HEK293 (cell line): ENCODE measurements around the gene PHF12.

Experiments used
- BCL11A ChIP-seq: fragments of 450-650 bp; formaldehyde crosslinking; IDR thresholded peaks from 2 replicates; pipeline ENCODE4 v1.5.1; 2016; ENCODE audit warnings: low read depth, missing biosample characterization, missing genetic modification characterization
- HIC1 ChIP-seq: fragments of 450-650 bp; formaldehyde crosslinking; IDR thresholded peaks from 2 replicates; pipeline ENCODE4 v1.5.1; 2016; ENCODE audit warnings: missing biosample characterization, missing genetic modification characterization
- KLF1 ChIP-seq: fragments of 450-650 bp; formaldehyde crosslinking; IDR thresholded peaks from 2 replicates; pipeline ENCODE4 v1.5.1; 2016; ENCODE audit warnings: missing biosample characterization, missing genetic modification characterization
- KLF16 ChIP-seq: fragments of 450-650 bp; formaldehyde crosslinking; IDR thresholded peaks from 2 replicates; pipeline ENCODE4 v1.5.1; 2017; ENCODE audit warnings: missing biosample characterization, missing genetic modification characterization
- KLF7 ChIP-seq: fragments of 450-650 bp; formaldehyde crosslinking; IDR thresholded peaks from 2 replicates; pipeline ENCODE4 v1.5.1; 2016; ENCODE audit warnings: missing biosample characterization, missing genetic modification characterization, borderline replicate concordance
- PRDM1 ChIP-seq: fragments of 450-650 bp; formaldehyde crosslinking; IDR thresholded peaks from 2 replicates; pipeline ENCODE4; 2016; ENCODE audit warnings: missing biosample characterization, missing genetic modification characterization
- SCRT1 ChIP-seq: fragments of 450-650 bp; formaldehyde crosslinking; IDR thresholded peaks from 2 replicates; pipeline ENCODE4 v1.5.1; 2016; ENCODE audit warnings: missing biosample characterization, missing genetic modification characterization, borderline replicate concordance
- TRIM28 ChIP-seq: IDR thresholded peaks from 2 replicates; pipeline ENCODE4 v1.6.1; 2011; ENCODE audit warnings: low read length, control low read depth, borderline replicate concordance
- ZBTB21 ChIP-seq: fragments of 450-650 bp; formaldehyde crosslinking; IDR thresholded peaks from 2 replicates; pipeline ENCODE4 v1.5.1; 2017; ENCODE audit warnings: missing biosample characterization, missing genetic modification characterization
- ZBTB8A ChIP-seq: fragments of 450-650 bp; formaldehyde crosslinking; IDR thresholded peaks from 2 replicates; pipeline ENCODE4 v1.5.1; 2016; ENCODE audit warnings: missing biosample characterization, missing genetic modification characterization
- ZNF10 ChIP-seq: fragments of 450-650 bp; formaldehyde crosslinking; IDR thresholded peaks from 2 replicates; pipeline ENCODE4 v1.5.1; 2017; ENCODE audit warnings: missing biosample characterization, missing genetic modification characterization
- ZNF114 ChIP-seq: fragments of 450-650 bp; formaldehyde crosslinking; IDR thresholded peaks from 2 replicates; pipeline ENCODE4 v1.5.0; 2017; ENCODE audit warnings: missing biosample characterization, missing genetic modification characterization
- ZNF121 ChIP-seq: fragments of 450-650 bp; formaldehyde crosslinking; IDR thresholded peaks from 2 replicates; pipeline ENCODE4 v1.5.1; 2016; ENCODE audit warnings: missing biosample characterization, missing genetic modification characterization
- ZNF132 ChIP-seq: fragments of 450-650 bp; formaldehyde crosslinking; IDR thresholded peaks from 2 replicates; pipeline ENCODE4 v1.5.1; 2017; ENCODE audit warnings: missing biosample characterization, missing genetic modification characterization, borderline replicate concordance
- ZNF157 ChIP-seq: fragments of 450-650 bp; formaldehyde crosslinking; IDR thresholded peaks from 2 replicates; pipeline ENCODE4 v1.5.1; 2016; ENCODE audit warnings: missing biosample characterization, missing genetic modification characterization
- ZNF175 ChIP-seq: fragments of 450-650 bp; formaldehyde crosslinking; IDR thresholded peaks from 2 replicates; pipeline ENCODE4 v1.5.1; 2016; ENCODE audit warnings: missing biosample characterization, missing genetic modification characterization
- ZNF184 ChIP-seq: fragments of 450-650 bp; IDR thresholded peaks from 2 replicates; pipeline ENCODE4 v1.5.1; 2018; ENCODE audit warnings: missing biosample characterization, mild to moderate bottlenecking, missing genetic modification characterization
- ZNF223 ChIP-seq: fragments of 450-650 bp; formaldehyde crosslinking; IDR thresholded peaks from 2 replicates; pipeline ENCODE4 v1.5.1; 2016; ENCODE audit warnings: missing biosample characterization, missing genetic modification characterization
- ZNF280C ChIP-seq: fragments of 450-650 bp; formaldehyde crosslinking; IDR thresholded peaks from 2 replicates; pipeline ENCODE4 v1.5.1; 2016; ENCODE audit warnings: missing biosample characterization, missing genetic modification characterization
- ZNF37A ChIP-seq: fragments of 450-650 bp; IDR thresholded peaks from 2 replicates; pipeline ENCODE4 v1.5.1; 2018; ENCODE audit warnings: missing biosample characterization, missing genetic modification characterization
- ZNF473 ChIP-seq: fragments of 450-650 bp; formaldehyde crosslinking; IDR thresholded peaks from 2 replicates; pipeline ENCODE4 v1.5.1; 2017; ENCODE audit warnings: missing biosample characterization, missing genetic modification characterization
- ZNF488 ChIP-seq: fragments of 450-650 bp; formaldehyde crosslinking; IDR thresholded peaks from 2 replicates; pipeline ENCODE4 v1.5.1; 2016; ENCODE audit warnings: missing biosample characterization, missing genetic modification characterization
- ZNF513 ChIP-seq: fragments of 450-650 bp; IDR thresholded peaks from 2 replicates; pipeline ENCODE4 v1.5.1; 2018; ENCODE audit warnings: missing biosample characterization, missing genetic modification characterization
- ZNF530 ChIP-seq: fragments of 450-650 bp; formaldehyde crosslinking; IDR thresholded peaks from 2 replicates; pipeline ENCODE4 v1.5.1; 2016; ENCODE audit warnings: low read depth, missing biosample characterization, missing genetic modification characterization
- ZNF544 ChIP-seq: fragments of 450-650 bp; formaldehyde crosslinking; IDR thresholded peaks from 2 replicates; pipeline ENCODE4 v1.5.0; 2017; ENCODE audit warnings: missing biosample characterization, missing genetic modification characterization
- ZNF549 ChIP-seq: fragments of 450-650 bp; IDR thresholded peaks from 2 replicates; pipeline ENCODE4 v1.5.1; 2018; ENCODE audit warnings: missing biosample characterization, missing genetic modification characterization, mild to moderate bottlenecking, inconsistent platforms, moderate library complexity
- ZNF560 ChIP-seq: fragments of 450-650 bp; formaldehyde crosslinking; IDR thresholded peaks from 2 replicates; pipeline ENCODE4 v1.5.1; 2017; ENCODE audit warnings: missing biosample characterization, missing genetic modification characterization, borderline replicate concordance
- ZNF645 ChIP-seq: fragments of 450-650 bp; formaldehyde crosslinking; IDR thresholded peaks from 2 replicates; pipeline ENCODE4; 2016; ENCODE audit warnings: missing biosample characterization, missing genetic modification characterization
- ZNF658 ChIP-seq: fragments of 450-650 bp; formaldehyde crosslinking; IDR thresholded peaks from 2 replicates; pipeline ENCODE4; 2016; ENCODE audit warnings: missing biosample characterization, missing genetic modification characterization
- ZNF664 ChIP-seq: fragments of 450-650 bp; formaldehyde crosslinking; IDR thresholded peaks from 2 replicates; pipeline ENCODE4 v1.5.1; 2016; ENCODE audit warnings: missing biosample characterization, missing genetic modification characterization
- ZNF704 ChIP-seq: fragments of 450-650 bp; formaldehyde crosslinking; IDR thresholded peaks from 2 replicates; pipeline ENCODE4 v1.5.1; 2016; ENCODE audit warnings: missing biosample characterization, missing genetic modification characterization
- ZNF76 ChIP-seq: fragments of 450-650 bp; formaldehyde crosslinking; IDR thresholded peaks from 2 replicates; pipeline ENCODE4; 2016; ENCODE audit warnings: low read depth, missing biosample characterization, missing genetic modification characterization, borderline replicate concordance
- ZNF792 ChIP-seq: fragments of 450-650 bp; formaldehyde crosslinking; IDR thresholded peaks from 2 replicates; pipeline ENCODE4 v1.5.1; 2016; ENCODE audit warnings: missing biosample characterization, missing genetic modification characterization

PHF12 gene

GRCh38 chr17:28902819-28903545, 48.3 kb downstream of the PHF12 start, which contains the start of gene DHRS13 (continued):
- TF ChIP-seq BCL11A (tag by site-specific recombination) (no peak), TRIM28 (peak; percentile 93; the same call in 1 of the 2 replicates), ZNF645 (tag by site-specific recombination) (no peak), ZBTB21 (tag by site-specific recombination) (no peak), ZNF280C (tag by site-specific recombination) (no peak), ZNF10 (tag by site-specific recombination) (peak; percentile 15; the same call in 1 of the 2 replicates), ZNF658 (tag by site-specific recombination) (no peak), KLF16 (tag by site-specific recombination) (peak; percentile 95), ZNF513 (tag by site-specific recombination) (no peak; the same call in 1 of the 2 replicates), ZNF664 (no peak), ZNF792 (tag by site-specific recombination) (no peak), ZNF704 (tag by site-specific recombination) (no peak), KLF7 (0 out of 2 replicates have a peak, but pooled peaks have one; percentile 40), ZNF473 (tag by site-specific recombination) (no peak), ZNF175 (no peak), HIC1 (tag by site-specific recombination) (peak; percentile 45; the same call in 1 of the 2 replicates), ZNF132 (no peak), ZNF530 (tag by site-specific recombination) (no peak), ZNF157 (tag by site-specific recombination) (no peak), PRDM1 (no peak), ZNF223 (tag by site-specific recombination) (no peak), ZNF114 (tag by site-specific recombination) (no peak), ZNF121 (no peak), ZNF184 (tag by site-specific recombination) (peak; percentile 75; the same call in 1 of the 2 replicates), KLF1 (peak; percentile 79), ZBTB8A (tag by site-specific recombination) (peak; percentile 95), ZNF549 (no peak), ZNF560 (tag by site-specific recombination) (no peak), ZNF76 (no peak), ZNF37A (tag by site-specific recombination) (peak; percentile 63; the same call in 1 of the 2 replicates), ZNF544 (tag by site-specific recombination) (no peak), SCRT1 (tag by site-specific recombination) (no peak), ZNF488 (no peak)
